HUES48 (cell line): Measurements from ENCODE around the gene INO80C.

ENCODE experiments used
- H3K27ac ChIP-seq: one replicate; pipeline ENCODE4 v1.7.0; 2013; ENCODE audit warnings: low read depth, low read length, inconsistent platforms
- H3K27me3 ChIP-seq: 2 replicates; pipeline ENCODE4 v1.6.1; 2013; ENCODE audit warnings: mild to moderate bottlenecking, low read length; ENCODE audit not compliant: control insufficient read depth, insufficient read depth
- H3K36me3 ChIP-seq: 2 replicates; pipeline ENCODE4 v1.6.1; 2013; ENCODE audit warnings: low read length; ENCODE audit not compliant: control insufficient read depth, insufficient read depth
- H3K4me1 ChIP-seq: 2 replicates; pipeline ENCODE4 v1.6.1; 2013; ENCODE audit warnings: mild to moderate bottlenecking, low read length; ENCODE audit not compliant: control insufficient read depth, insufficient read depth
- H3K4me3 ChIP-seq: 2 replicates; pipeline ENCODE4 v1.5.1; 2013; ENCODE audit warnings: mild to moderate bottlenecking, low read depth, low read length
- H3K9ac ChIP-seq: 2 replicates; pipeline ENCODE4 v1.6.1; 2013; ENCODE audit warnings: mild to moderate bottlenecking, low read depth, low read length, moderate library complexity
- H3K9me3 ChIP-seq: 2 replicates; pipeline ENCODE4 v1.6.1; 2013; ENCODE audit warnings: low read length; ENCODE audit not compliant: control insufficient read depth, insufficient read depth

The INO80C gene

DNA sequence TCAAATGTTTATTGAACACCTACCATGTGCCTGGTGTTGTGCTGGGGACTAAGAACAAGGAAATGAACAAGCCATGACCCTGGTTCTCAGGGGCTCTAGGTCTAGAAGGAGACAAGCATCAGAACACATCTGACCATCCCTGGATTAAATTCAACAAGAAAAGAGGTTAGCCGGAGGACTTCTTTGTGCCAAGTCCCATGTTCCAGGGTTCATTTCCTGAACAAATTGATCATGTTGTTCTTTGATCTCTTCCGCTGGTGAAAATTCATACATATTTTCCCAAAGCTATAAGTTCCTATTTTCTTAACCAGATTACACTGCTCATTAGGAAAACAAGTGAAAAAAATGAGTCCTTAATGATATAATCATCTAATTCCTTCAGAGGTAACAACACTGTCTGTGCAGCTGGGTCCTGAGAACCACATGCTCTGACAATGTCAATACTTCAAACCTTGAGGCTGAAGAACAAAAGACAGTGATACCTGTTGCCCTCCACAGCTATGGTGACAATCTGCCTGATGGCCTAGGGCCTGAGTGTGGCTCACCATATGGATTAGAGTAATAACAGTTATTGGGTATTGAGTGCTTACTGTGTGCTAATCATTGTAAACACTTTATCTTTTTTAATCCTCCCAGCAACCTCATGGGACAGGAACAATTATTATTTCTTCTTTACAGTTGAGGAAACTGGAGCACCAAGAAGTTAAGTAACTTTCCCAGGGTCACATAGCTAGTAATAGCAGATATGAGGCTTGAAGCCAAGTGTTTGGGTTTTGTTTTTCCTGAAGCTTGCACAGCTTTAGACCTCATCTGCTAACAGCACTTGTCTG is 24.6 kb upstream of the INO80C start:
- H3K4me1 ChIP-seq, result peaks cover 11% of the 10 kb centered on the region
- no peak overlapping the region for H3K9ac ChIP-seq
- no peak overlapping the region for H3K4me3 ChIP-seq
- H3K27me3 ChIP-seq, result no peaks in the 10 kb centered on the region
- no peaks in the 10 kb centered on the region for H3K9me3 ChIP-seq
- no peak overlapping the region for H3K27ac ChIP-seq
- H3K36me3 ChIP-seq, result no peaks in the 10 kb centered on the region

- Histone ChIP-seq H3K27me3 (no peaks in the 10 kb centered on the region), H3K4me3 (no peak overlapping the region), H3K9ac (no peak overlapping the region), H3K4me1 (peaks cover 8% of the 10 kb centered on the region), H3K27ac (no peak overlapping the region), H3K9me3 (no peaks in the 10 kb centered on the region), H3K36me3 (no peaks in the 10 kb centered on the region)
Measured at GRCh38 chr18:35521133-35521532, 23.4 kb upstream of the INO80C start.

DNA sequence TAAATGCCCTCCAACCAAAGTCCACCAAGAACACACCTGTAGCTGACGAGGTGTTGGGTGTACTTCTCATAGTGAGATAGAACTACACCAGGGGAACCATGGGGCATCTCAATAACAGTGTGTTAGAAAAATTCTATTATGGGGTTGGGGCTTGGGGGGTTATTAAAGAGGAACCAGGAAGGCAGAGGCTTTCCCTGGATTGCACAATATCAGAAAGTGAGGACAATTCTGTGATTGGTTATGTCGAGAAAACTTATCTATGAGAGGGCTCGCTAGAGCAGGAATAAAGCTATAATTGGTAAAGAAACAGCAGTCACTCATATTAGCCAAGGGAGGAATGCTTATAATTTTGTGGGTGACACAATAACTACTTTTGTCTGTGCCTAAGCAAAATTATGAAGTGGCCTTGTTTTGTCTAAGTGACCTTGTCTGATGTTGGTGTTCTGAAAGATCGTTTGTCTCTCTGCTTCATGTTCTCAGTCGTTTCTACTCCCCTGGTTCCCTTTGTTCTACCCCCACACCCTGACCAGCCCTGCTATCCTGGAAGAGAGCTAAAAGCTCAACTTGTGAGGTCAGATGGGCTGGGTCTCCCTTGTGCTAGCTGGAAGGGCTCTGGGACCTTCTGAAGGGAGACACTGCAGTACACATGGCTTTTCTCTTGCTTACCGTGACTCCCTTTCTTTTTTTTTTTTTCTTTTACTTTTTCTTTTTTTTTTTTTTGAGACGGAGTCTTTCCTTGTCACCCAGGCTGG is 21.6 kb upstream of the INO80C start:
- Histone ChIP-seq H3K4me1 (peaks cover 17% of the 10 kb centered on the region), H3K27me3 (no peaks in the 10 kb centered on the region), H3K9ac (no peak overlapping the region), H3K9me3 (no peaks in the 10 kb centered on the region), H3K36me3 (no peaks in the 10 kb centered on the region), H3K27ac (no peak overlapping the region), H3K4me3 (no peak overlapping the region)

DNA sequence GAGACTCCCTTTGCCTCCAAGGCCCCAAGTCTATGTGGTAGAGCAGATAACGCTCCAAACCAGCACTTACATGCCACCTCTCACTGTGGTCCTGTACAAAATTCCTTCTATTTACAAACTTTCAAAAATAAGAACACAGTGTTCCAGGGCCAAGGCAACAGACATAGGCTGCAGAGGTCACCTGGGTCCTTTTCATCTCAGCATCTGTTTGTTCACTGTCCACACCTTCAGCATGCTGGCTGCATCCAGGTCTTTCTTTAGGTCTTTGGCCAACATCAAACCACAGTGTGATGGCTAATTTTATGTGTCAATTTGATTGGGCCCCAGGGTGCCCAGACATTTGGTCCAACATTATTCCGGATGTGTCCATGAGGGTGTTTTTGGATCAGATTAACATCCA is 20.0 kb upstream of the INO80C start:
- Histone ChIP-seq H3K9me3 (no peaks in the 10 kb centered on the region), H3K4me1 (peaks cover 18% of the 10 kb centered on the region), H3K27me3 (no peaks in the 10 kb centered on the region), H3K36me3 (no peaks in the 10 kb centered on the region), H3K9ac (no peak overlapping the region), H3K27ac (no peak overlapping the region), H3K4me3 (no peak overlapping the region)

DNA sequence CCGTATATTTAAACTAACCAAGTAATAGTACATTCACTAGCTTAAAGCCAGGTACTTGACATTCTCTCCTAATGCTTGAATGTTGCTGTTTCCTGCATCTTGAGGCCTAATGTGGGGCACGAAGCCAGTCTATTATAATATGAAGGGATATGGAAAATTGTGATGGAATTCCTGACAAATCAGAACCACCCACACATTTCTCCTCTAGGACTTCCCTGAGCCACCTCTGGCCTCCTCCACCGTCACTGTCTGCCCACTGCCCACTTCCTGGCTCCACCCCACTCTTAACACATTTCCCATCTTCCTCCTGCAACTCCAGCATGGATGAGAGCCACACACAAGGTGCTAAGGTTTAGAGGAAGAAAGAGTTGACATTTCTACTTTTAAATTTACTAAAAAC is 19.0 kb upstream of the INO80C start:
- no peak overlapping the region for H3K27ac ChIP-seq
- peaks cover 18% of the 10 kb centered on the region for H3K4me1 ChIP-seq
- H3K9me3 ChIP-seq, result no peaks in the 10 kb centered on the region

DNA sequence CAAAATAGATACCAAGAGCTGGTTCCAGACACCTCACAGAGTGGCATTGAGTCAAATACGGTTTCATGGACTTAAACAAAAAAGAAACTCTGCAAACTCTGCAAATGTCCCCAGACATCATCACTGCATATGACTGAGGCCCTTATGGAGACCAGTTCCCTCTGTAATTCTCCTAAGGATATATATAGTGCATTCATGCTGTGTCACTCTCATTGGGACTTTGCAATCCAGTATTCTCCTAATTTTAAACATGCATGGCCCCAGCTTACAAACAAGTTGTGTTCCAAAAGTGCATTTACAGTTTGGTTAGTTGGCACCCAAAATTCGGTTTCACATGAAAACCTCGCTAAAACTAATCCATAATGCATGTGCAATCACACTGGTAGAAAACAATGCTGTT is 18.6 kb upstream of the INO80C start:
- Histone ChIP-seq H3K9ac (no peak overlapping the region), H3K36me3 (no peaks in the 10 kb centered on the region), H3K27ac (no peak overlapping the region), H3K9me3 (no peaks in the 10 kb centered on the region), H3K4me3 (no peak overlapping the region), H3K27me3 (no peaks in the 10 kb centered on the region), H3K4me1 (peaks cover 18% of the 10 kb centered on the region)

More for the DNA sequence above, 19.0 kb upstream of the INO80C start:
- no peaks in the 10 kb centered on the region for H3K27me3 ChIP-seq
- no peak overlapping the region for H3K4me3 ChIP-seq
- no peaks in the 10 kb centered on the region for H3K36me3 ChIP-seq
- H3K9ac ChIP-seq, result no peak overlapping the region

- peaks cover 18% of the 10 kb centered on the region for H3K4me1 ChIP-seq
- H3K36me3 ChIP-seq, result no peaks in the 10 kb centered on the region
- H3K9ac ChIP-seq, result no peak overlapping the region
- no peaks in the 10 kb centered on the region for H3K27me3 ChIP-seq
- no peak overlapping the region for H3K27ac ChIP-seq
- H3K4me3 ChIP-seq, result no peak overlapping the region
- H3K9me3 ChIP-seq, result no peaks in the 10 kb centered on the region
Measured at GRCh38 chr18:35515460-35516130, 17.8 kb upstream of the INO80C start.

GRCh38 chr18:35514752-35515459 is 17.1 kb upstream of the INO80C start:
- Histone ChIP-seq H3K9ac (no peak overlapping the region), H3K9me3 (no peaks in the 10 kb centered on the region), H3K27me3 (no peaks in the 10 kb centered on the region), H3K4me3 (no peak overlapping the region), H3K27ac (no peak overlapping the region), H3K36me3 (no peaks in the 10 kb centered on the region), H3K4me1 (peaks cover 18% of the 10 kb centered on the region)

- Histone ChIP-seq H3K36me3 (no peaks in the 10 kb centered on the region), H3K4me1 (peaks cover 18% of the 10 kb centered on the region), H3K9me3 (no peaks in the 10 kb centered on the region), H3K27ac (no peak overlapping the region), H3K27me3 (no peaks in the 10 kb centered on the region), H3K4me3 (no peak overlapping the region), H3K9ac (no peak overlapping the region)
Measured at GRCh38 chr18:35514283-35514682, 16.5 kb upstream of the INO80C start.

DNA sequence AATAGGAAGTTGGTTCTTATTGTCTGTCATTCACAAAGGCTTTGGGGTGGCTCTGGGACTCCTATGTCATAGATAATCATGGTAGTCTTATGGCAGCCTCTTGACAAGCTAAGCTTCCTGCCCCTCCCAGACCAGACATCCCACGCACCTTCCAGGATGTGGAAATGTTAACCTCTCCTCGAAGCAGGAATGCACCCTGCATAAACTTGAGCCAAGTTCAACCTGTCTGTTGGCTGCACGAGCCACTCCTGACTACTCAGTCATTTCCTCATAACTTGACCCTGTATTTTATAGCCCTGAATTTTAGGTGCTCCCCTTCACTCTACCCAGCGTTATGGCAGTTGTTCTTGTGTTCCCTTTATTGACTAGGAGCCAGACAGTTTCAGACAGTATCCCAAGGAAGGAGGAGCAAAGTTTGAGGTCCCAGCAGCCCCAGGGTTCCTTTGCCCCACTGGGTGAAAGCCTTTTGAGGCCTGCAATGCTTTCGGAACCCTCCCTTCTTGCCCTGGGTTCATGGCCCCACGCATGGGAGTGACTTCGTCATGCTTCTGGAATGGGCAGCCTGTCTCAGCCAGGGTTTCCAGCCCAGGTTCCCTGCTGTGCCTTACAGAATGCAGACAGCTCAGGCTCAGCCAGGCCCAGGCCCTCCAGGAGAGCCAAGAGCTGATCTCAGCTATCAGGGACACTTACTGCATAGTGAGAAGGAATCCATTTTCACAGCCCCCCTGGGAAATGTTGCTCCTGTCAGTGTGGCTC is 15.6 kb upstream of the INO80C start:
- Histone ChIP-seq H3K9ac (no peak overlapping the region), H3K27ac (no peak overlapping the region)

More for the DNA sequence above, 15.6 kb upstream of the INO80C start:
- Histone ChIP-seq H3K4me3 (no peak overlapping the region), H3K27me3 (no peaks in the 10 kb centered on the region), H3K36me3 (no peaks in the 10 kb centered on the region), H3K4me1 (peaks cover 18% of the 10 kb centered on the region), H3K9me3 (no peaks in the 10 kb centered on the region)
